Peyer's patch (tissue), 4 donors: ENCODE data around the gene STRN4. TPM values are rescaled to one million over a fixed set of nuclear protein-coding genes. Genes with fewer than 3 reads are reported as not detected.

Source experiments
- DNase-seq, 3 donors: peaks; one replicate each; pipeline ENCODE4 v3.0.0-alpha.2; 2017 to 2019
- H3K27ac ChIP-seq, 4 donors: fragments of 200-600 bp; sonication (generic); one replicate each; pipeline ENCODE4 v1.5.1; 2016 to 2019
- H3K27me3 ChIP-seq, 2 donors: fragments of 200-600 bp; sonication (generic); one replicate each; pipeline ENCODE4 v1.5.1; 2019
- H3K36me3 ChIP-seq, 3 donors: fragments of 200-600 bp; sonication (generic); one replicate each; pipeline ENCODE4 v1.5.1; 2016 to 2019
- H3K4me1 ChIP-seq, 4 donors: fragments of 200-600 bp; sonication (generic); one replicate each; pipeline ENCODE4 v1.5.1; 2016 to 2019
- H3K4me3 ChIP-seq, 4 donors: fragments of 200-600 bp; sonication (generic); 1 replicate in 3 of 4; 2 replicates in 1 of 4; pipeline ENCODE4 v1.5.1; 2016 to 2019; ENCODE audit warnings: mild to moderate bottlenecking in 1 of 4
- H3K9me3 ChIP-seq, 4 donors: fragments of 200-600 bp; sonication (generic); one replicate each; pipeline ENCODE4 v1.5.1; 2016 to 2019; ENCODE audit warnings: mild to moderate bottlenecking in 1 of 4
- CTCF ChIP-seq, 6 experiments: fragments of 450-650 bp in 4 of 6; fragments of 200-600 bp in 2 of 6; sonication (generic) in 1 of 6; IDR thresholded peaks; one replicate each; pipeline ENCODE4 v1.5.1; 2017 to 2019; ENCODE audit warnings: antibody characterized with exemption in 6 of 6, mild to moderate bottlenecking in 3 of 6, moderate library complexity in 1 of 6
- POLR2A ChIP-seq, 2 donors: fragments of 450-650 bp; IDR thresholded peaks; one replicate each; pipeline ENCODE4 v1.5.1; 2017; ENCODE audit warnings: antibody characterized with exemption in 2 of 2, mild to moderate bottlenecking in 2 of 2, moderate library complexity in 2 of 2
- total RNA-seq, 4 donors: library from RNA; depleted of rRNA; stranded (reverse); fragments of >200 nt; gene quantifications; one replicate each; pipeline ENCODE4 v1.1.0, GENCODE V29; 2016

Gene STRN4
- total RNA-seq, 4 donors from 2014 or later = 80.9 to 146 (median 116) TPM

- Histone ChIP-seq H3K36me3 (peaks cover 0 to 2% (median 0%) of the 10 kb centered on the region in 3 donors), H3K4me1 (peaks cover 0 to 33% (median 16%) of the 10 kb centered on the region in 4 donors), H3K27me3 (no peaks in the 10 kb centered on the region), H3K27ac (peak within 1 kb of the TSS; percentile 80 to 96 (median 86)), H3K4me3 (peak within 1 kb of the TSS; percentile 82 to 90 (median 86)), H3K9me3 (no peaks in the 10 kb centered on the region)
- DNase-seq = peak; percentile 96 to 100 (median 99)
- no peak for TF ChIP-seq CTCF (IDR thresholded peaks at IDR 0.05)
- TF ChIP-seq POLR2A (IDR thresholded peaks at IDR 0.05) = peak; percentile 97 to 98
These were observed 42.2 kb upstream of the STRN4 start, which contains the start of gene SLC1A5 for GRCh38 chr19:46788262-46788967. TSS of gene SLC1A5 (minus strand) at chr19:46788594. CDS start at chr19:46787965, 629 bp downstream.

DNA sequence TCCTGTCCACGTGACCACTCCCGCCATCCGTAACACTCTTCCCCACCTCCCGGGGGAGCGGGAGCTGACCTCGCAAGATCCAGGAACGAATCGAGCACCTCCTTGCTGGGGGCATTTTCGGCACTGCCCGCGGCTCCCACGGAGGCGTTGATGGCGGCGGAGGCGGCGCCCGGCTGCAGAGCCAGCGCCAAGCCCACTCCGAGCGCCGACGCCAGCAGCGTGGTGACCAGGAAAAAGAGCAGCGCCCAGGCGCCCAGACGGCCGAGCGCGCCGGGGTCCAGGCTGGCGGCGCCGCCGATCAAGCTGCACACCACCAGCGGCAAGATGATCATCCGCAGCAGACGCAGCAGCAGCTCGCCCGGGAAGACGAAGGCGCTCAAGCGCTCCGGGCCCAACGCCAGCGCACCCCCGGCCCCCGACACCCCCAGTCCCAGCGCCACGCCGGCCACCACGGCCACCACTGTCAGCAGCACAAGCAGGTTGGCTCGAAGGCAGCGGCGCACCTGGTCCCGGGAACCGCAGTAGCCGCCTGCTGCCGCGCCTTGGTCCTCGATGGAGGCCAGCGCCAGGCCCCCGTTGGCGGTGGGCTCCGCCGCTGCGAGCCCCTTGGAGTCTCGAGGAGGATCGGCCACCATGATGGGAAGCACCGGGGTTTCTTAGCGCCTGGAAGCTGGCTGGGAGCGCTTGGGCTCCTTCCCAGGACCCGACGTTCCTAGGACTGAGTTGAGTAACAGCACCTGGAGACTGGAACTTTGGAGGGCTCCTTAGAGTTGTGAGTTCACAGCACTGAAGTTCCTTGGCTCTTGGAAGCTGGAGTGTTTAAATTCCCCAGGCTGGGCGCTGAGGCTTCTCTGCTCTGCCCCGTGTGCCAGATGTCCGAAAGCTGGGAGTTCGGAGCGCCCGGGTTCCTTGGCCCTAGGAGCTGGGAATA lies 41.3 kb upstream of the STRN4 start:
- Histone ChIP-seq H3K27me3 (no peaks in the 10 kb centered on the region), H3K27ac (peak overlapping the region; percentile 80 to 96 (median 86)), H3K36me3 (peaks cover 0 to 10% (median 0%) of the 10 kb centered on the region in 3 donors), H3K4me1 (peaks cover 0 to 33% (median 16%) of the 10 kb centered on the region in 4 donors), H3K9me3 (no peaks in the 10 kb centered on the region), H3K4me3 (peak overlapping the region; percentile 82 to 90 (median 86))
- peak; percentile 38 to 74 (median 70) for DNase-seq
- TF ChIP-seq POLR2A (IDR thresholded peaks at IDR 0.05) (peak; percentile 11 to 15), CTCF (IDR thresholded peaks at IDR 0.05) (no peak)

GRCh38 chr19:46787040-46787330 lies 40.7 kb upstream of the STRN4 start:
- peaks cover 0 to 16% (median 0%) of the 10 kb centered on the region in 3 donors for H3K36me3 ChIP-seq
- no peaks in the 10 kb centered on the region for H3K9me3 ChIP-seq
- peak overlapping the region; percentile 82 to 90 (median 86) for H3K4me3 ChIP-seq
- peaks cover 0 to 33% (median 16%) of the 10 kb centered on the region in 4 donors for H3K4me1 ChIP-seq
- peak overlapping the region; percentile 80 to 96 (median 86) for H3K27ac ChIP-seq
- no peak for TF ChIP-seq CTCF (IDR thresholded peaks at IDR 0.05)
- no peak for TF ChIP-seq POLR2A (IDR thresholded peaks at IDR 0.05)
- H3K27me3 ChIP-seq = no peaks in the 10 kb centered on the region
- no peak for DNase-seq

GRCh38 chr19:46786236-46787039 lies 40.2 kb upstream of the STRN4 start:
- no peak for TF ChIP-seq CTCF (IDR thresholded peaks at IDR 0.05)
- TF ChIP-seq POLR2A (IDR thresholded peaks at IDR 0.05) = peak; percentile 19 to 40
- Histone ChIP-seq H3K27ac (peak overlapping the region; percentile 80 to 96 (median 86)), H3K27me3 (no peaks in the 10 kb centered on the region), H3K9me3 (no peaks in the 10 kb centered on the region), H3K4me1 (peaks cover 0 to 33% (median 16%) of the 10 kb centered on the region in 4 donors), H3K36me3 (peaks cover 0 to 22% (median 0%) of the 10 kb centered on the region in 3 donors), H3K4me3 (peak overlapping the region; percentile 82 to 90 (median 86))
- peak; percentile 77 to 90 (median 80) for DNase-seq

DNA sequence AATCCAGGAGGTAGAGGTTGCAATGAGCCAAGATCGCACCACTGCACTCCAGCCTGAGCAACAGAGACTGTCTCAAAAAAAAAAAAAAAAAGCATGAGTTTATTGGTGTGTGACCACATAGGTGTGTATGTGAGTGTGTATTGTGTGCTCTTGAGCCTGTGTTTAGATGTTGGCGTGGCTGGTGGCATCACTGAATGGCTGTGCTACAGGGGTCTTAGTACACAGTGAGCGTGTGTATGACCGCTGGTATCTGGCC lies 39.7 kb upstream of the STRN4 start:
- peaks cover 0 to 27% (median 0%) of the 10 kb centered on the region in 3 donors for H3K36me3 ChIP-seq
- H3K4me1 ChIP-seq = peaks cover 0 to 33% (median 16%) of the 10 kb centered on the region in 4 donors
- no peak for DNase-seq
- peak overlapping the region; percentile 80 to 96 (median 86) for H3K27ac ChIP-seq
- H3K4me3 ChIP-seq = peak overlapping the region; percentile 82 to 90 (median 86)
- no peaks in the 10 kb centered on the region for H3K9me3 ChIP-seq
- no peak for TF ChIP-seq POLR2A (IDR thresholded peaks at IDR 0.05)
- TF ChIP-seq CTCF (IDR thresholded peaks at IDR 0.05) = no peak
- H3K27me3 ChIP-seq = no peaks in the 10 kb centered on the region
